H9 (cell line): ENCODE results near the gene MED22. TPM values are rescaled to one million over a fixed set of nuclear protein-coding genes. Genes with fewer than 3 reads are reported as not detected.
A peak's percentile ranks its signal among the peaks of the same experiment; 100 is the strongest.

Experiments used
- DNase-seq: peaks from one replicate; pipeline ENCODE4 v3.0.0-alpha.2; 2017
- H2AFZ ChIP-seq: one replicate; pipeline ENCODE4 v1.6.1; 2013; ENCODE audit warnings: mild to moderate bottlenecking, low read length, control low read depth, moderate library complexity
- H2AK5ac ChIP-seq: 2 replicates; pipeline ENCODE4 v1.6.1; 2013; ENCODE audit warnings: low read length, control low read depth, mixed read lengths; ENCODE audit not compliant: insufficient read length
- H2BK120ac ChIP-seq: one replicate; pipeline ENCODE4 v1.6.1; 2013; ENCODE audit warnings: low read depth, mild to moderate bottlenecking, low read length, control low read depth, inconsistent platforms; ENCODE audit not compliant: poor library complexity, severe bottlenecking
- H2BK12ac ChIP-seq: 2 replicates; pipeline ENCODE4 v1.6.1; 2013; ENCODE audit warnings: low read length, control low read depth, mixed read lengths, low read depth; ENCODE audit not compliant: insufficient read length
- H2BK15ac ChIP-seq: 2 replicates; pipeline ENCODE4 v1.6.1; 2013; ENCODE audit warnings: low read depth, low read length, control low read depth
- H2BK20ac ChIP-seq: one replicate; pipeline ENCODE4 v1.6.1; 2013; ENCODE audit warnings: low read depth, mild to moderate bottlenecking, low read length, control low read depth, inconsistent platforms; ENCODE audit not compliant: poor library complexity, severe bottlenecking
- H2BK5ac ChIP-seq: 2 replicates; pipeline ENCODE4 v1.6.1; 2013; ENCODE audit warnings: low read length, control low read depth, mixed read lengths; ENCODE audit not compliant: insufficient read length
- H3K14ac ChIP-seq: 2 replicates; pipeline ENCODE4 v1.6.1; 2013; ENCODE audit warnings: low read length, control low read depth; ENCODE audit not compliant: insufficient read depth
- H3K18ac ChIP-seq: 2 replicates; pipeline ENCODE4 v1.6.1; 2013; ENCODE audit warnings: low read depth, mild to moderate bottlenecking, mixed read lengths, low read length, control low read depth; ENCODE audit not compliant: insufficient read length
- H3K23ac ChIP-seq: 2 replicates; pipeline ENCODE4 v1.6.1; 2013; ENCODE audit warnings: low read length, control low read depth, mixed read lengths, low read depth; ENCODE audit not compliant: insufficient read length
- H3K23me2 ChIP-seq: 2 replicates; pipeline ENCODE4 v1.6.1; 2013; ENCODE audit warnings: low read depth, mild to moderate bottlenecking, mixed read lengths, low read length, control low read depth; ENCODE audit not compliant: insufficient read length, poor library complexity, severe bottlenecking
- H3K27ac ChIP-seq: 2 replicates; pipeline ENCODE4 v1.5.1; 2013; ENCODE audit warnings: low read length, control low read depth, mixed read lengths, low read depth; ENCODE audit not compliant: insufficient read length
- H3K27me3 ChIP-seq: 2 replicates; pipeline ENCODE4 v1.6.1; 2013; ENCODE audit warnings: low read length, control low read depth, inconsistent platforms; ENCODE audit not compliant: insufficient read depth
- H3K4ac ChIP-seq: 2 replicates; pipeline ENCODE4 v1.6.1; 2013; ENCODE audit warnings: low read depth, mild to moderate bottlenecking, control low read depth, inconsistent platforms, low read length, moderate library complexity
- H3K4me1 ChIP-seq: 2 replicates; pipeline ENCODE4 v1.6.1; 2013; ENCODE audit warnings: low read length, control low read depth, inconsistent platforms; ENCODE audit not compliant: insufficient read depth
- H3K4me2 ChIP-seq: 2 replicates; pipeline ENCODE4 v1.6.1; 2013; ENCODE audit warnings: low read length, control low read depth, mixed read lengths; ENCODE audit not compliant: insufficient read length, insufficient read depth
- H3K56ac ChIP-seq: 2 replicates; pipeline ENCODE4 v1.6.1; 2013; ENCODE audit warnings: low read depth, mild to moderate bottlenecking, mixed read lengths, low read length, control low read depth; ENCODE audit not compliant: insufficient read length
- H3K79me1 ChIP-seq: 2 replicates; pipeline ENCODE4 v1.6.1; 2013; ENCODE audit warnings: low read depth, mild to moderate bottlenecking, moderate library complexity, low read length, control low read depth, inconsistent platforms; ENCODE audit not compliant: insufficient read depth, poor library complexity, severe bottlenecking
- H3K79me2 ChIP-seq: 2 replicates; pipeline ENCODE4 v1.6.1; 2013; ENCODE audit warnings: low read length, control low read depth, inconsistent platforms; ENCODE audit not compliant: insufficient read depth
- H3K9ac ChIP-seq: 2 replicates; pipeline ENCODE4 v1.6.1; 2013; ENCODE audit warnings: low read length, control low read depth, mixed read lengths; ENCODE audit not compliant: insufficient read length; ENCODE audit errors: extremely low read depth
- H3K9me3 ChIP-seq: one replicate; pipeline ENCODE4 v1.6.1; 2013; ENCODE audit warnings: low read depth, low read length, inconsistent platforms; ENCODE audit not compliant: control insufficient read depth
- H3T11ph ChIP-seq: one replicate; pipeline ENCODE4 v1.6.1; 2013; ENCODE audit warnings: mild to moderate bottlenecking, low read length, control low read depth, inconsistent platforms
- H4K20me1 ChIP-seq: one replicate; pipeline ENCODE4 v1.6.1; 2013; ENCODE audit not compliant: control insufficient read depth, insufficient read length, insufficient read depth
- H4K5ac ChIP-seq: 2 replicates; pipeline ENCODE4 v1.6.1; 2013; ENCODE audit warnings: low read depth, mild to moderate bottlenecking, mixed read lengths, low read length, control low read depth; ENCODE audit not compliant: insufficient read length
- H4K8ac ChIP-seq: replicated peaks from 2 replicates; pipeline ENCODE4 v1.6.1; 2013; ENCODE audit warnings: low read length, control low read depth, mixed read lengths, low read depth; ENCODE audit not compliant: insufficient read length
- H4K91ac ChIP-seq: 2 replicates; pipeline ENCODE4 v1.6.1; 2013; ENCODE audit warnings: low read depth, mild to moderate bottlenecking, moderate library complexity, mixed read lengths, low read length, control low read depth; ENCODE audit not compliant: insufficient read length
- H3K27ac Mint-ChIP-seq, 3 experiments: 2 replicates in 2 of 3; 3 replicates in 1 of 3; pipeline ENCODE4 v1.8.0; 2020 to 2021; ENCODE audit warnings: mixed read lengths in 3 of 3, mild to moderate bottlenecking in 1 of 3, moderate library complexity in 1 of 3
- H3K27me3 Mint-ChIP-seq: 2 replicates; pipeline ENCODE4 v1.8.0; 2021; ENCODE audit warnings: low read depth, mild to moderate bottlenecking, moderate library complexity, mixed read lengths
- H3K36me3 Mint-ChIP-seq, 3 experiments: 2 replicates in 2 of 3; 3 replicates in 1 of 3; pipeline ENCODE4 v1.8.0; 2020 to 2021; ENCODE audit warnings: low read depth in 3 of 3, mixed read lengths in 3 of 3; ENCODE audit not compliant: insufficient read depth in 1 of 3
- H3K4me1 Mint-ChIP-seq, 2 experiments: 2 replicates each; pipeline ENCODE4 v1.8.0; 2020; ENCODE audit warnings: mixed read lengths in 2 of 2
- H3K4me3 Mint-ChIP-seq, 2 experiments: 2 replicates in 1 of 2; 3 replicates in 1 of 2; pipeline ENCODE4 v1.8.0; 2020 to 2021; ENCODE audit warnings: mild to moderate bottlenecking in 2 of 2, mixed read lengths in 2 of 2, moderate library complexity in 1 of 2
- H3K9me3 Mint-ChIP-seq, 2 experiments: 2 replicates in 1 of 2; 3 replicates in 1 of 2; pipeline ENCODE4 v1.8.0; 2020; ENCODE audit warnings: mild to moderate bottlenecking in 2 of 2, mixed read lengths in 2 of 2, moderate library complexity in 1 of 2
- CTCF ChIP-seq: fragments of 200-600 bp; sonication (generic); conservative IDR thresholded peaks from 3 replicates; pipeline ENCODE4 v1.8.0; 2021; ENCODE audit warnings: antibody characterized with exemption, mild to moderate bottlenecking
- WGBS: extraction: QIAGEN DNeasy Blood & Tissue Kit; methylation state at CpG from one replicate; pipeline ENCODE4 v1.1.7; 2013; ENCODE audit warnings: missing lambda C conversion rate, low lambda C conversion rate, mixed read lengths; ENCODE audit not compliant: insufficient read length; ENCODE audit errors: extremely low coverage; 5-methylcytosine and 5-hydroxymethylcytosine counted together
- total RNA-seq: library from RNA; stranded (reverse); gene quantifications from 2 replicates; pipeline ENCODE4 v1.2.1, GENCODE V29; 2021

The MED22 gene
- total RNA-seq, 1 experiment from 2014 or later, result 60.1 TPM

GRCh38 chr9:133356391-133357091, 8.6 kb upstream of the MED22 start, which contains the start of the genes SURF1 and SURF2:
Gene SURF1, minus strand, starts transcription at chr9:133356487. Its CDS starts 34 bp downstream, at chr9:133356453.
Gene SURF2, plus strand, starts transcription at chr9:133356550. Its CDS starts 43 bp downstream, at chr9:133356593.
- Histone ChIP-seq H2BK12ac (no peak within 1 kb of the TSS), H3T11ph (no peak within 1 kb of the TSS), H3K56ac (no peak within 1 kb of the TSS), H3K4me1 (no peaks in the 10 kb centered on the region), H3K79me2 (no peaks in the 10 kb centered on the region; the same call in 1 of the 2 replicates), H2AFZ (no peak within 1 kb of the TSS), H3K79me1 (peaks cover 3% of the 10 kb centered on the region), H3K27me3 (no peaks in the 10 kb centered on the region), H2BK5ac (no peak within 1 kb of the TSS), H4K8ac (no peak within 1 kb of the TSS), H4K20me1 (no peaks in the 10 kb centered on the region), H2BK120ac (no peak within 1 kb of the TSS), H2AK5ac (no peak within 1 kb of the TSS), H3K4me2 (peak within 1 kb of the TSS; percentile 60), H3K4ac (no peak within 1 kb of the TSS), H3K18ac (no peak within 1 kb of the TSS), H2BK20ac (no peak within 1 kb of the TSS), H3K14ac (no peak within 1 kb of the TSS), H3K23me2 (peaks cover 10% of the 10 kb centered on the region), H3K9ac (peak within 1 kb of the TSS; percentile 45), H4K5ac (no peak within 1 kb of the TSS), H3K23ac (no peak within 1 kb of the TSS), H3K27ac (no peak within 1 kb of the TSS), H3K9me3 (no peaks in the 10 kb centered on the region), H4K91ac (no peak within 1 kb of the TSS), H2BK15ac (no peak within 1 kb of the TSS)
- Mint-ChIP-seq H3K27me3 (no peaks in the 10 kb centered on the region), H3K4me3 (peak within 1 kb of the TSS; percentile 92 to 96), H3K4me1 (peaks cover 11 to 12% of the 10 kb centered on the region in 2 experiments), H3K36me3 (peaks cover 12 to 57% (median 50%) of the 10 kb centered on the region in 3 experiments; a peak in 6 of 7 replicates), H3K9me3 (no peaks in the 10 kb centered on the region), H3K27ac (peak within 1 kb of the TSS; percentile 72 to 95 (median 94); a peak in 5 of 7 replicates)
- WGBS, result no CpG with 5 or more reads among the region's 78 CpGs
- DNase-seq, result peak; percentile 88
- TF ChIP-seq CTCF, result peak; percentile 24; the same call in 1 of the 3 replicates
